Esophagus squamous epithelium (tissue), 5 donors: ENCODE results near the gene HLF. TPM values are rescaled to one million over a fixed set of nuclear protein-coding genes. Genes with fewer than 3 reads are reported as not detected.

ENCODE experiments used
- DNase-seq: peaks from one replicate; lab custom pipeline; 2025; lab: John Stamatoyannopoulos, UW
- H3K27ac ChIP-seq, 4 donors: fragments of 200-600 bp; sonication (generic); one replicate each; pipeline ENCODE4 v1.5.1; 2016 to 2019; ENCODE audit warnings: mild to moderate bottlenecking in 1 of 4
- H3K27me3 ChIP-seq, 4 donors: fragments of 200-600 bp; sonication (generic); 1 replicate in 3 of 4; 2 replicates in 1 of 4; pipeline versions ENCODE4 v1.5.1 to v1.6.0; 2017 to 2021; ENCODE audit warnings: antibody characterized with exemption in 1 of 4
- H3K36me3 ChIP-seq, 3 donors: fragments of 200-600 bp; sonication (generic); one replicate each; pipeline ENCODE4 v1.5.1; 2016 to 2019
- H3K4me1 ChIP-seq, 3 donors: fragments of 200-600 bp; sonication (generic); one replicate each; pipeline ENCODE4 v1.5.1; 2017 to 2019
- H3K4me3 ChIP-seq, 4 donors: fragments of 200-600 bp; sonication (generic); 1 replicate in 3 of 4; 2 replicates in 1 of 4; pipeline ENCODE4 v1.5.1; 2016 to 2019; ENCODE audit warnings: mild to moderate bottlenecking in 2 of 4, moderate library complexity in 1 of 4
- H3K9me3 ChIP-seq, 3 donors: fragments of 200-600 bp; sonication (generic); one replicate each; pipeline ENCODE4 v1.5.1; 2016 to 2019
- POLR2A ChIP-seq, 4 donors: fragments of 450-650 bp; IDR thresholded peaks; one replicate each; pipeline ENCODE4 v1.6.1; 2017; ENCODE audit warnings: antibody characterized with exemption in 4 of 4, mild to moderate bottlenecking in 4 of 4, moderate library complexity in 3 of 4
- WGBS, 2 donors: methylation state at CpG; one replicate each; pipeline ENCODE4 v1.1.5; 2018; 5-methylcytosine and 5-hydroxymethylcytosine counted together
- intact Hi-C: fragments of 100-400 bp; cut with DNase I; formaldehyde crosslinking; loops from one replicate; pipeline ENCODE4 v1.15.0; 2022
- total RNA-seq, 4 donors: library from RNA; depleted of rRNA; stranded (reverse); fragments of >200 nt; gene quantifications; one replicate each; pipeline ENCODE4 v1.1.0, GENCODE V29; 2016
- TF ChIP-seq, protein P1 (sequence below), 6 experiments: fragments of 450-650 bp in 4 of 6; fragments of 200-600 bp in 2 of 6; sonication (generic) in 2 of 6; IDR thresholded peaks; one replicate each; pipeline ENCODE4 v1.5.1; 2016 to 2019; ENCODE audit warnings: antibody characterized with exemption in 6 of 6, mild to moderate bottlenecking in 4 of 6, moderate library complexity in 4 of 6
- donor health status: DM: yes; HTN: yes; CAD: no.

Gene HLF
- total RNA-seq, 4 donors from 2014 or later, result 7.7 to 55.1 (median 22.8) TPM

DNA sequence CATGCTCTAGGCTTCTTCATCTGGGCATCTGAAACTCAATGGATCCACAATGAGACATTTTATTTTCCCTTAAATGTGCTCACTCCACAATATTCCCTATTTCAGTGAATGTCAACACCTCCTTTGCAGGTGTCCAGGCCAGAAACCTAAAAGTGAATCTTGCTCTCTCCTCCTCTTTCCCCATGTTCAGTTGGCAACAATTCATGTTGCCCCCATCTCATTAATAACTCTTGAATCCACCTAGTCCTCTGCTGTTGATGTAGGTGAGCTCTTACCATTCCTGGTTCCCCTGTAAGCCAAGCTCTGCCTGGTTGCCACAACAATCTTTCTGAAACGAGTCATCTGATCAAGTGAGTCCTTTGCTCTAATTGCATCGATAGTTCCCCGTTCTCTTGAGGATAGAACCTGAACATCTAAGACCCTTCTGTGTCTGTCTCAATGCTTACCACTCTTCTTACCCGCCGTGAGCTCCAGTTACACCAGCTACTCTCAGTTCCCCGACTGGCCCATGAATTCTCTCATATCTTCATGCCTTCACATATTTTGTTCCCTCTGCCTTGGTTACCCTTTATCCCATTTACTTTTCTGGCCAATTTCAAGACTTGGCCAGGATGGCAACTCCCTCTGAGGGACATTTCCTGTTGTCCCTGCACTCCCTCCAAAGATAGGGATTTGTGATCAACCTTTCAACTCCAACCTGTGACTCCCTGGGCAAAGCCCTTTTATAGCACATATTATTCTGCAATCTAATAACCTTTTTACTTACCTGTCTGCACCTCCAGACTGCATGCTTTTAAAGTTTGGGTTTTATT lies 35.9 kb downstream of the HLF start:
- H3K4me1 ChIP-seq, result peaks cover 6 to 57% (median 30%) of the 10 kb centered on the region in 3 donors
- WGBS, 2 donors, result 87 to 88% methylated on average over 6 of the region's 6 CpGs
- no peak overlapping the region for H3K27ac ChIP-seq
- H3K27me3 ChIP-seq, result no peaks in the 10 kb centered on the region
- intact Hi-C loops, result no loop called here
- no peak for DNase-seq
- no peak overlapping the region for H3K4me3 ChIP-seq
- H3K36me3 ChIP-seq, result peaks cover 0 to 30% (median 0%) of the 10 kb centered on the region in 3 donors
- H3K9me3 ChIP-seq, result no peaks in the 10 kb centered on the region
- no peak for TF ChIP-seq POLR2A (IDR thresholded peaks at IDR 0.05)
- TF ChIP-seq, protein P1, sequence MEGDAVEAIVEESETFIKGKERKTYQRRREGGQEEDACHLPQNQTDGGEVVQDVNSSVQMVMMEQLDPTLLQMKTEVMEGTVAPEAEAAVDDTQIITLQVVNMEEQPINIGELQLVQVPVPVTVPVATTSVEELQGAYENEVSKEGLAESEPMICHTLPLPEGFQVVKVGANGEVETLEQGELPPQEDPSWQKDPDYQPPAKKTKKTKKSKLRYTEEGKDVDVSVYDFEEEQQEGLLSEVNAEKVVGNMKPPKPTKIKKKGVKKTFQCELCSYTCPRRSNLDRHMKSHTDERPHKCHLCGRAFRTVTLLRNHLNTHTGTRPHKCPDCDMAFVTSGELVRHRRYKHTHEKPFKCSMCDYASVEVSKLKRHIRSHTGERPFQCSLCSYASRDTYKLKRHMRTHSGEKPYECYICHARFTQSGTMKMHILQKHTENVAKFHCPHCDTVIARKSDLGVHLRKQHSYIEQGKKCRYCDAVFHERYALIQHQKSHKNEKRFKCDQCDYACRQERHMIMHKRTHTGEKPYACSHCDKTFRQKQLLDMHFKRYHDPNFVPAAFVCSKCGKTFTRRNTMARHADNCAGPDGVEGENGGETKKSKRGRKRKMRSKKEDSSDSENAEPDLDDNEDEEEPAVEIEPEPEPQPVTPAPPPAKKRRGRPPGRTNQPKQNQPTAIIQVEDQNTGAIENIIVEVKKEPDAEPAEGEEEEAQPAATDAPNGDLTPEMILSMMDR (IDR thresholded peaks at IDR 0.05), result no peak

DNA sequence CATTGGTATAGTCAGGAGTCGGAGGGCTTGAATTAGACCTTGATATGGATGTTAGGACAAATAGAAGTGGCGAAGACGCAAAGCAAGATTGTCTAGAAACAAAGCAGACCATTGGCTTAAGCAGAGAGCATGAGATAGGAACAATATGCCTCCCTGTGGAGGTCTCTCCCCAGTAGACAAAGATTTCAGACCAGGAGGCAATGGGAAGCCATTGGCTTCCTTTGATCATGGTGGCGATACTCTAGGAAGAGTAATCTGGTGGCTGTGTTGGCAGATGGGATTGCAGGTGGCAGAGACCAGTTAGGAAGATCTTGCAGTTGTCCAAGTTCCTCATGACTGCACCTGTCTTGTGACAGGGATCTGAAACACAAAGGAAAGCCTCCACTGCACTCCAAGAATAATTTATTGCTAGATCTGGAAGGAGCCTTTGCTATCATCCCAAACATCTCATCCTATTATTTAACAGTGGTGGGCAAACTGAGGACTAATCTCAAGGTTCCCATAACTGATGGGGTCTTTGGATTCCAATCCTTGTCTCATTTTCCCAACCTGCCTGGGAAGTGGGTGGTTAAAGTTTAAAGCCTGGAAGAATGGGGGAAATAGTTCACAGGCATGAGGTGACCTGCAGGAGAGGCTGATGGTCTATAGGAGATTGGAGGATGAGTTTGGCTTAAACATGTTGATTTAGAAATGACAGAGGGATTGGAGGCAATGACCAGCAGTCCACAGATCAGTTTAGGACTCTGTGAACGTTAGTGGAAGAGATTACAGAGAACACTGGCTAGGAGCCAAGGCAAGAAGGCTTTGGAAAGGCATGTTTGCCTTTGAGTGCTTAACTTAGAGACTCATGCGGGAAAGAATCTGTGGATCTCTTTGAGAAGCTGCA lies 37.0 kb downstream of the HLF start:
- intact Hi-C loops, result no loop called here
- 64 to 71% methylated on average over 6 of the region's 6 CpGs for WGBS, 2 donors
- no peak for DNase-seq

DNA sequence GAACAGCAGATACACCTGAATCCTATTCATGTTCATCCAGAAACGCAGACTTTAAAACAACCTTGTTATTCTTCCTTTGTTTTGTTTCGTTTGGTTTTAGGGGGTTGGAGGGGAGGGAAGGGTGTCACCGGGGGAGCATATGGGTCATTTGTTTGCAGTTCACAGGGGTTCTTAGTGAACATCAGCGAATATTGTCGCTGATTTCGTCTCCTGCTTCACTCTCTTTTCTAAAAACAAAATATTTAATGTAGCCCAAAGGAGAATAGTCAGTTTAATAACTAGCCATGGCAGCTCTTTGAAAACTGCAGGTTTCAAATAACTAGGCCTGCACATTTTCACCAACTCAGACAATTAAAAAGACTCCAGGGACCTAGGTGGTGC lies 37.6 kb downstream of the HLF start:
- H3K27ac ChIP-seq, result peak overlapping the region in 1 of 4 donors; percentile 28
- H3K4me1 ChIP-seq, result peaks cover 10 to 57% (median 36%) of the 10 kb centered on the region in 3 donors
- H3K36me3 ChIP-seq, result peaks cover 0 to 30% (median 0%) of the 10 kb centered on the region in 3 donors
- no peaks in the 10 kb centered on the region for H3K9me3 ChIP-seq
- TF ChIP-seq, protein P1 (IDR thresholded peaks at IDR 0.05), result no peak
- no peak for TF ChIP-seq POLR2A (IDR thresholded peaks at IDR 0.05)
- no peaks in the 10 kb centered on the region for H3K27me3 ChIP-seq
- intact Hi-C loops, result no loop called here
- 52 to 58% methylated on average over 6 of the region's 6 CpGs for WGBS, 2 donors
- no peak for DNase-seq
- H3K4me3 ChIP-seq, result no peak overlapping the region

More for the DNA sequence above, 37.0 kb downstream of the HLF start:
- TF ChIP-seq, protein P1 (IDR thresholded peaks at IDR 0.05), result no peak
- TF ChIP-seq POLR2A (IDR thresholded peaks at IDR 0.05), result no peak
- Histone ChIP-seq H3K4me3 (no peak overlapping the region), H3K36me3 (peaks cover 0 to 30% (median 0%) of the 10 kb centered on the region in 3 donors), H3K4me1 (peaks cover 9 to 58% (median 34%) of the 10 kb centered on the region in 3 donors), H3K27ac (no peak overlapping the region), H3K27me3 (no peaks in the 10 kb centered on the region), H3K9me3 (no peaks in the 10 kb centered on the region)

DNA sequence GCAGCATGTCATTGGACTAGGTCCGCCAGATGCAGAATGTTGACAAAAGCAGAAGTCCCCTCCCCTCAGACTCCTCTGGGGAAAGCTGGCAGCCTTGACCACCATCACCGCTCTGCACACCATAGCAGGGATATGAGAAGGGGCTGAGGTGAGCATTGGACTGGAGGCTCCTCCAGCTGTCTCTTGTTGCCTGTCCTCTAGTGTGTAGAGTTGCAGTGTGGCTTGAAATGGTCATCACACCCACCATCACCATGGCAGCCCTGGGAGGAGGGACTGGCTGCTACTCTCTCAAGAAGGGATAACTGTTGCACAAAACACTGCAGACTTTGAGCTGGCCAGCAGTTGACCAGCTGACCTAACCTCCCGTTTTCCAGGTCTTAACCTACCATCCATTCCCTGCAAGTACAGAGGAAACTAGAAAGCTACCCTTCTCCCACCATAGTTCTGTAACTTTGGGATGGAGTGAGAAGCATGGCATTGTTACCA lies 38.3 kb downstream of the HLF start:
- Histone ChIP-seq H3K27ac (no peak overlapping the region), H3K4me3 (no peak overlapping the region), H3K36me3 (peaks cover 0 to 26% (median 0%) of the 10 kb centered on the region in 3 donors), H3K27me3 (no peaks in the 10 kb centered on the region), H3K4me1 (peaks cover 10 to 58% (median 36%) of the 10 kb centered on the region in 3 donors), H3K9me3 (no peaks in the 10 kb centered on the region)
- WGBS, 2 donors, result 79 to 88% methylated on average over 3 of the region's 3 CpGs
- TF ChIP-seq, protein P1 (IDR thresholded peaks at IDR 0.05), result no peak
- no peak for TF ChIP-seq POLR2A (IDR thresholded peaks at IDR 0.05)
- intact Hi-C loops, result no loop called here
- DNase-seq, result no peak
